GM18873 (cell line): Measurements from ENCODE around the gene SCARB1.

ENCODE experiments used
- ATAC-seq: cut with Tn5 transposase; IDR thresholded peaks from one replicate; pipeline ENCODE4 v1.9.1; 2021; ENCODE audit warnings: mild to moderate bottlenecking, moderate library complexity, moderate number of reproducible peaks; ENCODE audit not compliant: unreplicated experiment, low FRiP score

The SCARB1 gene

GRCh38 chr12:124752437-124753227, 111.0 kb downstream of the SCARB1 start:
- no peak for ATAC-seq

GRCh38 chr12:124751654-124752355, 111.9 kb downstream of the SCARB1 start:
- ATAC-seq: no peak

GRCh38 chr12:124750787-124751471, 112.7 kb downstream of the SCARB1 start:
- ATAC-seq: no peak

GRCh38 chr12:124750149-124750656, 113.5 kb downstream of the SCARB1 start:
- ATAC-seq: no peak

- no peak for ATAC-seq
These were observed 113.9 kb downstream of the SCARB1 start for GRCh38 chr12:124749725-124750124.

- no peak for ATAC-seq
These were observed 116.1 kb downstream of the SCARB1 start for GRCh38 chr12:124747426-124748161.

GRCh38 chr12:124746649-124747425, 116.8 kb downstream of the SCARB1 start:
- no peak for ATAC-seq

- ATAC-seq: no peak
These were observed 117.6 kb downstream of the SCARB1 start for GRCh38 chr12:124745891-124746570.

- ATAC-seq: no peak
These were observed 118.2 kb downstream of the SCARB1 start for GRCh38 chr12:124745465-124745890.

GRCh38 chr12:124744659-124745464, 118.8 kb downstream of the SCARB1 start:
- ATAC-seq: no peak

GRCh38 chr12:124744273-124744640, 119.4 kb downstream of the SCARB1 start:
- ATAC-seq: no peak

GRCh38 chr12:124743479-124744272, 120.0 kb downstream of the SCARB1 start:
- ATAC-seq: no peak

- ATAC-seq: no peak
These were observed 121.0 kb downstream of the SCARB1 start for GRCh38 chr12:124742678-124743077.

GRCh38 chr12:124742111-124742510, 121.6 kb downstream of the SCARB1 start:
- ATAC-seq: no peak

GRCh38 chr12:124741211-124741610, 122.5 kb downstream of the SCARB1 start:
- no peak for ATAC-seq

- no peak for ATAC-seq
These were observed 123.0 kb downstream of the SCARB1 start for GRCh38 chr12:124740691-124741137.

- no peak for ATAC-seq
These were observed 123.6 kb downstream of the SCARB1 start for GRCh38 chr12:124739953-124740561.
